MCF 10A (cell line): ENCODE data around the gene AP3S2. TPM values are rescaled to one million over a fixed set of nuclear protein-coding genes. Genes with fewer than 3 reads are reported as not detected.
"Not testable (repeated sequence)": the region's sequence is repeated elsewhere in the genome, so short reads cannot be mapped to it uniquely, and the experiment has no call there.

Experiments used
- BruUV-seq: library from RNA; stranded (reverse); fragments of 400-500 nt; replicated peaks from 2 replicates; lab custom pipeline; 2021; lab: Mats Ljungman, UMichigan
- CTCF ChIA-PET: fragments of 300-600 bp; sonication (Branson Sonifier 250); formaldehyde crosslinking; extraction: SDS; loops from one replicate; lab custom pipeline; 2021; ENCODE audit warnings: antibody characterized with exemption, inconsistent platforms; lab: Yijun Ruan, JAX
- POLR2A ChIA-PET: fragments of 300-600, 350-650 bp; sonication (Branson Sonifier 250); formaldehyde crosslinking; extraction: SDS; loops from one replicate; lab custom pipeline; 2020; ENCODE audit warnings: antibody characterized with exemption, inconsistent platforms; lab: Yijun Ruan, JAX
- DNase-seq: peaks from one replicate; pipeline ENCODE4 v3.0.0-alpha.2; 2018; ENCODE audit not compliant: unreplicated experiment
- H3K27ac Mint-ChIP-seq: one replicate; pipeline ENCODE4 v1.8.0; 2022; ENCODE audit warnings: mild to moderate bottlenecking, low read depth, mixed read lengths; ENCODE audit not compliant: unreplicated experiment
- H3K27me3 Mint-ChIP-seq: one replicate; pipeline ENCODE4 v1.8.0; 2022; ENCODE audit warnings: mixed read lengths; ENCODE audit not compliant: insufficient read depth, unreplicated experiment
- H3K36me3 Mint-ChIP-seq: one replicate; pipeline ENCODE4 v1.8.0; 2022; ENCODE audit warnings: mild to moderate bottlenecking, moderate library complexity, mixed read lengths; ENCODE audit not compliant: insufficient read depth, unreplicated experiment
- H3K4me1 Mint-ChIP-seq: one replicate; pipeline ENCODE4 v1.8.0; 2022; ENCODE audit warnings: mixed read lengths; ENCODE audit not compliant: insufficient read depth, unreplicated experiment
- H3K4me3 Mint-ChIP-seq: one replicate; pipeline ENCODE4 v1.8.0; 2022; ENCODE audit warnings: mild to moderate bottlenecking, moderate library complexity, mixed read lengths; ENCODE audit not compliant: unreplicated experiment
- H3K9me3 Mint-ChIP-seq: one replicate; pipeline ENCODE4 v1.8.0; 2022; ENCODE audit warnings: mixed read lengths; ENCODE audit not compliant: unreplicated experiment
- CTCF ChIP-seq: fragments of 200-600 bp; IDR thresholded peaks from one replicate; pipeline ENCODE4 v1.8.0; 2022; ENCODE audit warnings: antibody characterized with exemption, mild to moderate bottlenecking; ENCODE audit not compliant: unreplicated experiment
- intact Hi-C: fragments of 100-400 bp; cut with micrococcal nuclease; formaldehyde crosslinking; loops from 2 replicates; pipeline ENCODE4 v1.14.1; 2022
- total RNA-seq: library from RNA; stranded (reverse); gene quantifications from 2 replicates; pipeline ENCODE4 v1.2.3, GENCODE V29; 2022

The AP3S2 gene
- total RNA-seq, 1 experiment from 2014 or later, result 38.4 TPM

DNA sequence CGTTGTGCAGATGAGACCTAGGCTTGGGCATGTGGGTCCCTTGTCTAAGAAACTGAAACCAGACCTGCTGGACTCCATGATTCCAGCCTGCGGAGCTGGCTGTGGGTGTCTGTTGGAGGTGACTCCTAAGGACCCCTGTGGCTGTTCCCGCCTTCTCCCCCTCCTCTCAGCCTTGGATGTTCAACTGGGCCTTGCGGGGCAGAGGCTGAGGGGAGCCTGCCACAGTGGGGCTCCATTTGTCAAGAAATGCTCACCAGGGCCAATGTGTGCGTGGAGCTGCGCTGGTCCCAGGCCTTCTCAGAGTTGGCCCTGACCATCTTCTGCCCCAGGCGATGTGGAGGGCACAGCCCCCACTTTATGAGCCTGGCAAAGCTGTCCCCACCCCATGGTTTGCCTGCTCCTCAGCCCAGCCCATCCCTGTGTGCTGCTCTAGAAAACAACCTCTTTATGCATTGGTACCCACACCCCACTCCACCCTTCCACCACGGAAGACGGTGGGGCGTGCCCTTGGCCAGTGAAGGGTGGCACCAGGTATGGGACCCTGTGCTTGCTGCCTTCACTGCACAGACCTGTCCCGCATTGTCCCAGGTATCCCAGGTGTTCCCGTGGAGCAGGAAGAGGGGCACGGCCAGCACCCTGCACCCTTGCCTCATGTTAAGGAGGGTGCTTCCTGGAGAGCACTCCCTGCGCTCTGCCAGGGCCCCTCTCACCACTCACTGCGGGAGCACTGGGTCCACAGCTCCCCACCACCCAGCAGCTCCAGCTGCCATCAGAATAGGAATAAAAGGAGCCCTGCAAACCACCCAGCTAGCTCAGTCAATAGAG is 109.7 kb downstream of the AP3S2 start:
- peaks cover 24% of the 10 kb centered on the region for H3K4me1 Mint-ChIP-seq
- no TSS peak for BruUV-seq

GRCh38 chr15:89783111-89783860 is 110.5 kb downstream of the AP3S2 start:
- H3K4me1 Mint-ChIP-seq, result peaks cover 24% of the 10 kb centered on the region
- no peak overlapping the region for H3K27ac Mint-ChIP-seq
- H3K27me3 Mint-ChIP-seq, result no peaks in the 10 kb centered on the region
- no peaks in the 10 kb centered on the region for H3K9me3 Mint-ChIP-seq
- BruUV-seq, result no TSS peak
- TF ChIP-seq CTCF, result no peak
- no peak overlapping the region for H3K4me3 Mint-ChIP-seq
- H3K36me3 Mint-ChIP-seq, result peaks cover 49% of the 10 kb centered on the region
- intact Hi-C loops, result loop anchor here (2.0 kb wide), 1 partner anchor 30 kb away; no protein-coding TSS in a partner anchor
- POLR2A ChIA-PET, result interaction anchor here (0.7 to 4.3 kb wide), 5 partner anchors 10 to 233 kb away, joined by 3 to 22 read pairs (median 3); no protein-coding TSS in a partner anchor
- CTCF ChIA-PET, result interaction anchor here (0.6 to 5.3 kb wide), 7 partner anchors 9 to 105 kb away, joined by 3 to 28 read pairs (median 4); no protein-coding TSS in a partner anchor
- peak; percentile 45 for DNase-seq

More for the DNA sequence above, 109.7 kb downstream of the AP3S2 start:
- peak overlapping the region; percentile 31 for H3K27ac Mint-ChIP-seq
- DNase-seq, result peak; percentile 29
- H3K9me3 Mint-ChIP-seq, result no peaks in the 10 kb centered on the region
- CTCF ChIA-PET, result interaction anchor here (0.6 to 5.3 kb wide), 5 partner anchors 24 to 104 kb away, joined by 3 to 28 read pairs (median 6); no protein-coding TSS in a partner anchor
- no peak overlapping the region for H3K4me3 Mint-ChIP-seq
- H3K27me3 Mint-ChIP-seq, result no peaks in the 10 kb centered on the region
- intact Hi-C loops, result loop anchor here (2.0 kb wide), 1 partner anchor 29 kb away; no protein-coding TSS in a partner anchor
- TF ChIP-seq CTCF, result no peak
- POLR2A ChIA-PET, result interaction anchor here (0.7 to 4.3 kb wide), 7 partner anchors 9 to 404 kb away, joined by 3 to 22 read pairs (median 3); partner anchors contain the start of gene AP3S2
- peaks cover 56% of the 10 kb centered on the region for H3K36me3 Mint-ChIP-seq

- POLR2A ChIA-PET, result interaction anchor here (0.7 to 4.3 kb wide), 3 partner anchors 30 to 233 kb away, joined by 3 to 22 read pairs (median 14); no protein-coding TSS in a partner anchor
- not testable (repeated sequence) for DNase-seq, BruUV-seq, H3K4me3 Mint-ChIP-seq, H3K27ac Mint-ChIP-seq, H3K9me3 Mint-ChIP-seq, H3K27me3 Mint-ChIP-seq
- CTCF ChIA-PET, result interaction anchor here (0.7 to 5.3 kb wide), 3 partner anchors 8 to 22 kb away, joined by 4 to 28 read pairs (median 4); no protein-coding TSS in a partner anchor
- Mint-ChIP-seq H3K36me3 (peaks cover 42% of the 10 kb centered on the region), H3K4me1 (peaks cover 24% of the 10 kb centered on the region)
- intact Hi-C loops, result loop anchor here (2.0 kb wide), 1 partner anchor 30 kb away; no protein-coding TSS in a partner anchor
Observed at GRCh38 chr15:89782619-89782950, 111.2 kb downstream of the AP3S2 start.

DNA sequence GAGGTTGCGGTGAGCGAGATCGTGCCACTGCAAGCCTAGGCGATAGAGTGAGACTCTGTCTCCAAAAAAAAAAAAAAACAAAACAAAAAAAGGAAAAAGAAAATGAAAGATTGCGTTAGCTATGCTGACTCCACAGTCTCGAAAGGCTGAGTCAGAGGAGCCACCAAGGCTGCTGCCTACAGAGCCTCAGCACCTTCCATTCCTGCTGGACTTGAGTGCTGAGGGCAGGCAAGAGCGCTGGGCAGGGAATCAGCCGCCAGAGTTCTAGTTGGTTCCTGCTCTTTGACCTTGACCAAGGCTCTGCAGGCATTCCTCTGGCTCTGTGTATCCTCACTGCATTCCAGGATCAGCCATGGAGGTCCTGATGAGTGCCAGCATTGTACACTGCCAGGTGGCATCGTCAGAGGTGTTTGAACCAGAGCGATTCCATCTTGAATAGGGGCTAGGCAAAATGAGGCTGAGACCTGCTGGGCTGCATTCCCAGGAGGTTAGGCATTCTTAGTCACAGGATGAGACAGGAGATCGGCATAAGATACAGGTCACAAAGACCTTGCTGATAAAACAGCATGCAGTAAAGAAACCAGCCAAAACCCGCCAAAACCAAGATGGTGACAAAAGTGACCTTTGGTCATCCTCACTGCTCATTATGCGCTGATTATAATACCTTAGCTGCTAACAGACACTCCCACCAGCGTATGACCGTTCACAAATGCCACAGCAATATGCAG is 111.7 kb downstream of the AP3S2 start:
- Mint-ChIP-seq H3K4me1 (peaks cover 24% of the 10 kb centered on the region), H3K36me3 (peaks cover 37% of the 10 kb centered on the region), H3K9me3 (no peaks in the 10 kb centered on the region), H3K27ac (peak overlapping the region; percentile 55), H3K4me3 (peak overlapping the region; percentile 48), H3K27me3 (no peaks in the 10 kb centered on the region)
- intact Hi-C loops, result loop anchor here (2.0 kb wide), 1 partner anchor 31 kb away; no protein-coding TSS in a partner anchor
- CTCF ChIA-PET, result interaction anchor here (0.7 to 5.3 kb wide), 5 partner anchors 22 to 382 kb away, joined by 3 to 28 read pairs (median 3); no protein-coding TSS in a partner anchor
- DNase-seq, result peak; percentile 84
- BruUV-seq, result no TSS peak
- POLR2A ChIA-PET, result interaction anchor here (0.9 to 4.3 kb wide), 4 partner anchors 9 to 55 kb away, joined by 5 to 22 read pairs (median 10); no protein-coding TSS in a partner anchor
- TF ChIP-seq CTCF, result no peak
